NB4 (cell line): Measurements from ENCODE around the gene MYO9B.

Source experiments
- DNase-seq: peaks from one replicate; pipeline ENCODE4 v3.0.0; 2010; ENCODE audit warnings: low read depth
- H3K4me3 ChIP-seq: one replicate; pipeline ENCODE4 v1.5.1; 2011; ENCODE audit warnings: mild to moderate bottlenecking, low read depth, low read length, moderate library complexity
- MAX ChIP-seq: IDR thresholded peaks from 2 replicates; pipeline ENCODE4 v1.6.1; 2011; ENCODE audit warnings: low read depth, low read length
- MYC ChIP-seq: IDR thresholded peaks from 2 replicates; pipeline ENCODE4 v1.6.1; 2011; ENCODE audit warnings: low read depth, low read length
- POLR2A ChIP-seq: IDR thresholded peaks from 2 replicates; pipeline ENCODE4 v1.6.1; 2011; ENCODE audit warnings: mild to moderate bottlenecking; ENCODE audit not compliant: insufficient read length; ENCODE audit errors: extremely low read depth
- TF ChIP-seq, protein P1 (sequence below): IDR thresholded peaks from one replicate; pipeline ENCODE4 v1.5.1; 2012; ENCODE audit warnings: low read depth, low read length

Gene MYO9B

GRCh38 chr19:17205237-17206140, 129.9 kb downstream of the MYO9B start:
- TF ChIP-seq MAX = no peak
- TF ChIP-seq, protein P1, sequence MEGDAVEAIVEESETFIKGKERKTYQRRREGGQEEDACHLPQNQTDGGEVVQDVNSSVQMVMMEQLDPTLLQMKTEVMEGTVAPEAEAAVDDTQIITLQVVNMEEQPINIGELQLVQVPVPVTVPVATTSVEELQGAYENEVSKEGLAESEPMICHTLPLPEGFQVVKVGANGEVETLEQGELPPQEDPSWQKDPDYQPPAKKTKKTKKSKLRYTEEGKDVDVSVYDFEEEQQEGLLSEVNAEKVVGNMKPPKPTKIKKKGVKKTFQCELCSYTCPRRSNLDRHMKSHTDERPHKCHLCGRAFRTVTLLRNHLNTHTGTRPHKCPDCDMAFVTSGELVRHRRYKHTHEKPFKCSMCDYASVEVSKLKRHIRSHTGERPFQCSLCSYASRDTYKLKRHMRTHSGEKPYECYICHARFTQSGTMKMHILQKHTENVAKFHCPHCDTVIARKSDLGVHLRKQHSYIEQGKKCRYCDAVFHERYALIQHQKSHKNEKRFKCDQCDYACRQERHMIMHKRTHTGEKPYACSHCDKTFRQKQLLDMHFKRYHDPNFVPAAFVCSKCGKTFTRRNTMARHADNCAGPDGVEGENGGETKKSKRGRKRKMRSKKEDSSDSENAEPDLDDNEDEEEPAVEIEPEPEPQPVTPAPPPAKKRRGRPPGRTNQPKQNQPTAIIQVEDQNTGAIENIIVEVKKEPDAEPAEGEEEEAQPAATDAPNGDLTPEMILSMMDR = peak; percentile 83
- DNase-seq = peak; percentile 67
- no peak overlapping the region for H3K4me3 ChIP-seq

DNA sequence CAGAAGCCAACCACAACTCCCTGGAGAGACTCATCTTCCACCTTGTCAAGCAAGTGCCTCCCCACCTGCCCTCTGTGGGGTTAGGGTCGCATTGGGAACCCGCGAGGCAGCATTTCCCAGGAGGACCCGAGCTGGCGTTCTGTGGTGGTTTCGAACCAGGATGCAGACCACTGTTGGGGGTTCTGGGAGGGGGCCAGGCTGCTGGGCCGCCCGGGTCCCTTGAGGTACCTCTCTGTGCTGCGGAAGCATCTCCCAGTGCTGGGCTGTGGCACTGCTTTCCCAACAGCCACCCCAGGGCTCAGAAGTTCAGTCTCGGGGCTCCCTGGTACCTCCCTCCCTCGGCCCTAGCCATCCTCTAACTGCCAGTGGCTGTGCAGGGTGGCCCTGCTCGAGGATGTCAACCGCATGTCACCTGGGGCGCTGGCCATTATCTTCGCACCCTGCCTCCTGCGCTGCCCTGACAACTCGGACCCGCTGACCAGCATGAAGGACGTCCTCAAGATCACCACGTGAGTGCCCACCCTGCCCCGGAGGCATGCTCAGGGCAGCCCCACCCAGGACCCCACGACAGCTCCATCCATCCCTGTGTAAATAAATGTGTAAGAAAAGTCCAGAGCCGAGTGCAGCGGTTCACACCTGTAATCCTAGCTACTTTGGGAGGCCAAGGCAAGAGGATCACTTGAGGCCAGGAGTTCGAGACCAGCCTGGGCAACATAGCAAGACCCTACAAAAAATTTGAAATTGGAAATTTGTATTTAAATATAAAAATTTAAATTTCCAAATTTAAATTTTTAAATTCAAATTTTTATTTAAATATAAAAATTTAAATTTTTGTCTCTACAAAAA, 131.4 kb downstream of the MYO9B start:
- no peak for DNase-seq
- TF ChIP-seq, protein P1 = no peak
- TF ChIP-seq POLR2A (no peak), MAX (no peak), MYC (no peak)
- H3K4me3 ChIP-seq = no peak overlapping the region

GRCh38 chr19:17209126-17210036, 133.8 kb downstream of the MYO9B start:
- DNase-seq = peak; percentile 76
- TF ChIP-seq, protein P1 = no peak
- TF ChIP-seq POLR2A = no peak
- no peak for TF ChIP-seq MAX
- TF ChIP-seq MYC = no peak
- no peak overlapping the region for H3K4me3 ChIP-seq

DNA sequence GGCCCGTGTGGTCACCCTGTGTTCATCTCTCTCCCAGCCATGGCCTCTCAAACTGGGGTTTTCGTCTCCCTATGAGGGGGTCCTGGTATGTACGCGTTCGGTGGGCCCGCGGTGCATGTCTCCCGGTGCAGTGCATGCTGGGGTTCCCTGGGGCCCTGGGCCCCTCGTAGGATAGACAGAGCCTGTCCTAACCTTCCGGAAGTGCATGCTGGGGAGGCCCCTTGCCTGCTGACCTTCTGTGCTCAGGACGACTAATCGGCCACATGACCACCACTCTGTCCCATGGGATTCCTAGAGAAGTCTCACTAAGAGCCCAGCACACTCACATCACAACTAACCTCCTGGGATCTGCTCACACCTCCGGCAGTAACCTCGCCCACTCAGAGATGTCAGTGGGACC, 134.7 kb downstream of the MYO9B start:
- no peak for DNase-seq
- H3K4me3 ChIP-seq = no peak overlapping the region
- TF ChIP-seq, protein P1 = no peak
- no peak for TF ChIP-seq POLR2A
- TF ChIP-seq MAX = no peak
- no peak for TF ChIP-seq MYC
